ENCODE results near the gene EFCAB12. TPM values are rescaled to one million over a fixed set of nuclear protein-coding genes. Genes with fewer than 3 reads are reported as not detected.

Gene EFCAB12
- total RNA-seq, 2 experiments from 2014 or later: 1.1 to 2.5 TPM

GRCh38 chr3:129410971-129411370 is 17.5 kb downstream of the EFCAB12 start:
- intact Hi-C loops (cut with micrococcal nuclease; ENCODE audit: unreplicated experiment): no loop called here
- no TSS peak for BruUV-seq (replicated peaks)
- ChIA-PET CTCF (ENCODE audit: unreplicated experiment) (no interaction called here), POLR2A (interaction anchor here (1.0 kb wide), 1 partner anchor 28 kb away, joined by 3 read pairs; no protein-coding TSS in a partner anchor)
- no peak overlapping the region for H3K4me2 ChIP-seq (ENCODE audit: low read length)
- H2AFZ ChIP-seq (ENCODE audit: low read length): no peak overlapping the region
- no peak for TF ChIP-seq EZH2phosphoT487 (IDR thresholded peaks at IDR 0.05; ENCODE audit: borderline replicate concordance, low read depth, low read length)
- no peak for TF ChIP-seq CTCF (conservative IDR thresholded peaks at IDR 0.05; ENCODE audit: low read length)
- no peak overlapping the region for H3K27ac ChIP-seq (ENCODE audit: low read depth, low read length, poor library complexity, severe bottlenecking)
- no peaks in the 10 kb centered on the region for H3K79me2 ChIP-seq (ENCODE audit: insufficient read depth, low read depth, low read length)
- H3K36me3 ChIP-seq (ENCODE audit: insufficient read depth, low read length): no peaks in the 10 kb centered on the region
- H3K4me1 ChIP-seq (ENCODE audit: insufficient read depth, low read length, poor library complexity, severe bottlenecking): no peaks in the 10 kb centered on the region
- H4K20me1 ChIP-seq (ENCODE audit: insufficient read depth, low read length): no peaks in the 10 kb centered on the region
- no peaks in the 10 kb centered on the region for H3K9me2 ChIP-seq (ENCODE audit: insufficient read depth, low read length)
- DNase-seq (ENCODE audit: low spot score): no peak
- no peak overlapping the region for H3K4me3 ChIP-seq (ENCODE audit: low read depth, low read length, poor library complexity, severe bottlenecking)
- no peaks in the 10 kb centered on the region for H3K9me3 ChIP-seq (ENCODE audit: low read length)

GRCh38 chr3:129409541-129409940 is 18.9 kb downstream of the EFCAB12 start:
- intact Hi-C loops (cut with micrococcal nuclease; ENCODE audit: unreplicated experiment): no loop called here
- no peaks in the 10 kb centered on the region for H3K9me3 ChIP-seq (ENCODE audit: low read length)
- no peak overlapping the region for H3K4me3 ChIP-seq (ENCODE audit: low read depth, low read length, poor library complexity, severe bottlenecking)
- TF ChIP-seq EZH2phosphoT487 (IDR thresholded peaks at IDR 0.05; ENCODE audit: borderline replicate concordance, low read depth, low read length) (no peak), CTCF (conservative IDR thresholded peaks at IDR 0.05; ENCODE audit: low read length) (no peak)
- CTCF ChIA-PET (ENCODE audit: unreplicated experiment): interaction anchor here (0.6 to 1.9 kb wide), 2 partner anchors 10 to 113 kb away, joined by 3 to 6 read pairs; no protein-coding TSS in a partner anchor
- BruUV-seq (replicated peaks): no TSS peak
- POLR2A ChIA-PET: interaction anchor here (0.7 to 2.2 kb wide), 6 partner anchors 10 to 1809 kb away, joined by 3 to 9 read pairs (median 3); no protein-coding TSS in a partner anchor
- no peak for DNase-seq (ENCODE audit: low spot score)
- H3K36me3 ChIP-seq (ENCODE audit: insufficient read depth, low read length): no peaks in the 10 kb centered on the region
- no peaks in the 10 kb centered on the region for H4K20me1 ChIP-seq (ENCODE audit: insufficient read depth, low read length)
- H3K4me2 ChIP-seq (ENCODE audit: low read length): no peak overlapping the region
- no peak overlapping the region for H3K27ac ChIP-seq (ENCODE audit: low read depth, low read length, poor library complexity, severe bottlenecking)
- no peaks in the 10 kb centered on the region for H3K4me1 ChIP-seq (ENCODE audit: insufficient read depth, low read length, poor library complexity, severe bottlenecking)
- no peak overlapping the region for H2AFZ ChIP-seq (ENCODE audit: low read length)
- no peaks in the 10 kb centered on the region for H3K79me2 ChIP-seq (ENCODE audit: insufficient read depth, low read depth, low read length)
- H3K9me2 ChIP-seq (ENCODE audit: insufficient read depth, low read length): no peaks in the 10 kb centered on the region

- H3K9me3 ChIP-seq (ENCODE audit: low read length): no peaks in the 10 kb centered on the region
- CTCF ChIA-PET (ENCODE audit: unreplicated experiment): no interaction called here
- no peak overlapping the region for H2AFZ ChIP-seq (ENCODE audit: low read length)
- no TSS peak for BruUV-seq (replicated peaks)
- H3K9me2 ChIP-seq (ENCODE audit: insufficient read depth, low read length): no peaks in the 10 kb centered on the region
- H3K79me2 ChIP-seq (ENCODE audit: insufficient read depth, low read depth, low read length): no peaks in the 10 kb centered on the region
- H3K4me2 ChIP-seq (ENCODE audit: low read length): no peak overlapping the region
- intact Hi-C loops (cut with micrococcal nuclease; ENCODE audit: unreplicated experiment): no loop called here
- DNase-seq (ENCODE audit: low spot score): no peak
- H3K36me3 ChIP-seq (ENCODE audit: insufficient read depth, low read length): no peaks in the 10 kb centered on the region
- H4K20me1 ChIP-seq (ENCODE audit: insufficient read depth, low read length): no peaks in the 10 kb centered on the region
- no peak overlapping the region for H3K4me3 ChIP-seq (ENCODE audit: low read depth, low read length, poor library complexity, severe bottlenecking)
- H3K4me1 ChIP-seq (ENCODE audit: insufficient read depth, low read length, poor library complexity, severe bottlenecking): peaks cover 11% of the 10 kb centered on the region
- TF ChIP-seq CTCF (conservative IDR thresholded peaks at IDR 0.05; ENCODE audit: low read length) (no peak), EZH2phosphoT487 (IDR thresholded peaks at IDR 0.05; ENCODE audit: borderline replicate concordance, low read depth, low read length) (no peak)
- POLR2A ChIA-PET: interaction anchor here (0.6 to 1.1 kb wide), 2 partner anchors 12 to 122 kb away, joined by 3 to 6 read pairs; no protein-coding TSS in a partner anchor
- H3K27ac ChIP-seq (ENCODE audit: low read depth, low read length, poor library complexity, severe bottlenecking): no peak overlapping the region
These were observed 23.8 kb downstream of the EFCAB12 start for GRCh38 chr3:129404610-129405009.
